PFSK-1 (cell line): Measurements from ENCODE around the gene IMPG1.

Experiments
- POLR2AphosphoS5 ChIP-seq: IDR thresholded peaks from 2 replicates; pipeline ENCODE4 v1.6.1; 2012; ENCODE audit warnings: low read depth, mild to moderate bottlenecking, control low read depth, low read length, moderate library complexity
- TAF1 ChIP-seq: IDR thresholded peaks from 2 replicates; pipeline ENCODE4 v1.6.1; 2012; ENCODE audit warnings: low read length, control low read depth, borderline replicate concordance; ENCODE audit not compliant: insufficient read depth

DNA sequence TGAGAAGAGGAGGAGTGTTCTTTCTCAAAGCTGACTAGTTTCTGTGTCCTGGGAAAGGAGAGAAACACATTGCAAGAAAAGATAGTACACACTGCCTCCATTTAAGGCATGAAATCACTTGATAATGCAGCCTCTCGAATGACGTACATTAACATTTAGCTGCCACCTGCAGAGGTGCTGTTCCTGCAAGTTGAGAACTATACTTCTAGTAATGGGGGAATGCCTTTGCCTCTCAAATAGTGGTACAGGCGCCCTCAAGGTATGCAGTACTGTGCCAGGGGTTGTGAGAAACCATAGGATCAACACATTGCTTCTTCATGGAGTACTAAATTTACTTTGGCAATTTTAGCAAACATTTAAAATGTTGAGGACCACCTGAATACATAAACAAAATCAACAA lies 20.1 kb downstream of the IMPG1 start:
- TF ChIP-seq TAF1 = no peak
- no peak for TF ChIP-seq POLR2AphosphoS5
